ENCODE results near the gene STK4. TPM values are rescaled to one million over a fixed set of nuclear protein-coding genes. Genes with fewer than 3 reads are reported as not detected.

Gene STK4
- total and polyA plus RNA-seq, 2 donors (not counting 3 experiments of a cell fraction or from before 2014, with no cell fraction given) = 9.1 to 29.6 TPM

DNA sequence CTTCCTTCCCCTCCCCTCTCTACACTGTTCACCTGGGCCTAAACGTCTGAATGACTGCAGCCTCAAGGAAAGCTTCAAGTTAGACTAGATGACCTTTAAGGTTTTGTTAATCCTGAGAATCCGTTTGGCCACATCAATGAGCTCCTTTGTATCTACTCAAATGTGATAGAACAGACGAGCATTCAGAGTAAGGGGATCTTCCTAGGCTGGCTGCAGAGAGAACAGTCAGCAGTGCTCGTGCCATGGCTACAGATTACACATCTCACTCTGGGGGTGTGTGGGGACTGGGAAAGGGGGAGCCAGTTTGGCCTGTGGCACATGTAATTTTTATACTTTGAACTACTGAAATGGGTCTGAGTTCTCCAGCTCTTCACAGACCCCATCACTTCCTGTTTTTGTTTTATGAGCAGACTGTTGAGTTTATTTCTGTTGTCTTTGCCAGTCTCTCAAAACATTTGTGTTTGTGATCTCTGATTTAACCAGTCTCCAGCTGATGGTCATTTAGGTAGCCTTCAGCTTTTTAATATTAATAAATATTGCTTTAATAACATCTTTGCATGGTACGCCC lies 83.7 kb downstream of the STK4 start:
- no peak for DNase-seq (ENCODE audit: low read depth, low spot score)
- CTCF ChIA-PET = interaction anchor here (1.1 to 4.3 kb wide), 11 partner anchors 8 to 244 kb away, joined by 3 to 25 read pairs (median 4); partner anchors contain the start of gene WFDC5
- BruUV-seq (replicated peaks) = no TSS peak

More for the DNA sequence above, 83.7 kb downstream of the STK4 start:
- no peaks in the 10 kb centered on the region for H3K36me3 ChIP-seq (ENCODE audit: control insufficient read depth in 2 of 2, extremely low read depth in 1 of 2, insufficient read depth in 2 of 2, low read length in 2 of 2)
- dilution Hi-C loops (cut with MboI; ENCODE audit: extremely low pct_ligation_motif_present, low sequenced_read_pairs) (no loop called here), intact Hi-C loops (cut with micrococcal nuclease) (no loop called here)
- no peaks in the 10 kb centered on the region for H3K9me3 ChIP-seq (replicated peaks; ENCODE audit: control insufficient read depth, insufficient read depth, low read length)
- H3K9me1 ChIP-seq (replicated peaks; ENCODE audit: control insufficient read depth, extremely low read depth, insufficient read depth, low read length) = no peaks in the 10 kb centered on the region
- H3K27ac ChIP-seq (ENCODE audit: insufficient read depth, low read depth, low read length) = no peak overlapping the region
- H4K20me1 ChIP-seq (replicated peaks; ENCODE audit: control insufficient read depth, extremely low read depth, insufficient read depth, low read length) = no peaks in the 10 kb centered on the region
- no peak overlapping the region for H3K9ac ChIP-seq (replicated peaks; ENCODE audit: extremely low read depth, insufficient read depth, low read length)
- peaks cover 12% of the 10 kb centered on the region for H3K4me1 ChIP-seq (ENCODE audit: control insufficient read depth, extremely low read depth, insufficient read depth, low read length)
- POLR2A ChIA-PET = no interaction called here
- H3K4me3 ChIP-seq (replicated peaks in 1 of 3; ENCODE audit: insufficient read depth in 1 of 3, low read depth in 1 of 3, low read length in 3 of 3) = no peak overlapping the region
- H3K27me3 ChIP-seq (ENCODE audit: control insufficient read depth in 2 of 2, insufficient read depth in 2 of 2, low read length in 2 of 2) = no peaks in the 10 kb centered on the region
- TF ChIP-seq POLR2A (IDR thresholded peaks at IDR 0.05; ENCODE audit: low read depth, low read length) (no peak), JUN (IDR thresholded peaks at IDR 0.05; ENCODE audit: borderline replicate concordance, insufficient read depth, insufficient read length, low read depth) (no peak), MYC (IDR thresholded peaks at IDR 0.05; ENCODE audit: low read depth, low read length) (no peak), POLR2AphosphoS5 (IDR thresholded peaks at IDR 0.05; ENCODE audit: insufficient read depth, low read depth, low read length) (no peak), EZH2 (IDR thresholded peaks at IDR 0.05; ENCODE audit: borderline replicate concordance, low read depth, low read length, severe bottlenecking) (no peak), FOS (IDR thresholded peaks at IDR 0.05; ENCODE audit: borderline replicate concordance, insufficient read depth, low read length) (no peak), GATA2 (IDR thresholded peaks at IDR 0.05; ENCODE audit: insufficient read depth, insufficient read length, low read depth, low read length) (no peak)
- TF ChIP-seq, protein P1, sequence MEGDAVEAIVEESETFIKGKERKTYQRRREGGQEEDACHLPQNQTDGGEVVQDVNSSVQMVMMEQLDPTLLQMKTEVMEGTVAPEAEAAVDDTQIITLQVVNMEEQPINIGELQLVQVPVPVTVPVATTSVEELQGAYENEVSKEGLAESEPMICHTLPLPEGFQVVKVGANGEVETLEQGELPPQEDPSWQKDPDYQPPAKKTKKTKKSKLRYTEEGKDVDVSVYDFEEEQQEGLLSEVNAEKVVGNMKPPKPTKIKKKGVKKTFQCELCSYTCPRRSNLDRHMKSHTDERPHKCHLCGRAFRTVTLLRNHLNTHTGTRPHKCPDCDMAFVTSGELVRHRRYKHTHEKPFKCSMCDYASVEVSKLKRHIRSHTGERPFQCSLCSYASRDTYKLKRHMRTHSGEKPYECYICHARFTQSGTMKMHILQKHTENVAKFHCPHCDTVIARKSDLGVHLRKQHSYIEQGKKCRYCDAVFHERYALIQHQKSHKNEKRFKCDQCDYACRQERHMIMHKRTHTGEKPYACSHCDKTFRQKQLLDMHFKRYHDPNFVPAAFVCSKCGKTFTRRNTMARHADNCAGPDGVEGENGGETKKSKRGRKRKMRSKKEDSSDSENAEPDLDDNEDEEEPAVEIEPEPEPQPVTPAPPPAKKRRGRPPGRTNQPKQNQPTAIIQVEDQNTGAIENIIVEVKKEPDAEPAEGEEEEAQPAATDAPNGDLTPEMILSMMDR (IDR thresholded peaks at IDR 0.05; ENCODE audit: extremely low read depth in 1 of 2, insufficient read depth in 1 of 2, low read depth in 1 of 2, low read length in 2 of 2) = no peak
- TF ChIP-seq, protein P2, sequence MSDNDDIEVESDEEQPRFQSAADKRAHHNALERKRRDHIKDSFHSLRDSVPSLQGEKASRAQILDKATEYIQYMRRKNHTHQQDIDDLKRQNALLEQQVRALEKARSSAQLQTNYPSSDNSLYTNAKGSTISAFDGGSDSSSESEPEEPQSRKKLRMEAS (IDR thresholded peaks at IDR 0.05; ENCODE audit: insufficient read depth, insufficient read length) = no peak
- no peaks in the 10 kb centered on the region for H3K79me2 ChIP-seq (ENCODE audit: control insufficient read depth, insufficient read depth, low read length)
- no peak overlapping the region for H3K4me2 ChIP-seq (ENCODE audit: insufficient read depth, low read length)
- no peak for FAIRE-seq
- no peak overlapping the region for H2AFZ ChIP-seq (ENCODE audit: low read depth, low read length)

All from endothelial cell of umbilical vein (primary cell).